ENCODE data around the gene FAM111B. TPM values are rescaled to one million over a fixed set of nuclear protein-coding genes. Genes with fewer than 3 reads are reported as not detected.
"Not testable (repeated sequence)": the region's sequence is repeated elsewhere in the genome, so short reads cannot be mapped to it uniquely, and the experiment has no call there.

The FAM111B gene
- total RNA-seq, 4 donors from 2014 or later: 0.19 to 2.2 (median 0.72) TPM

GRCh38 chr11:59088162-59088561 is 18.9 kb upstream of the FAM111B start:
- no peak for DNase-seq (ENCODE audit: low spot score in 2 of 2)
- intact Hi-C loops (cut with DNase I; ENCODE audit: low total_unique reads): no loop called here
- no peak overlapping the region for H3K4me3 ChIP-seq (ENCODE audit: low read depth, poor library complexity, severe bottlenecking)
- WGBS, 2 donors: 87 to 93% methylated on average over 4 of the region's 4 CpGs
- TF ChIP-seq, protein P1, sequence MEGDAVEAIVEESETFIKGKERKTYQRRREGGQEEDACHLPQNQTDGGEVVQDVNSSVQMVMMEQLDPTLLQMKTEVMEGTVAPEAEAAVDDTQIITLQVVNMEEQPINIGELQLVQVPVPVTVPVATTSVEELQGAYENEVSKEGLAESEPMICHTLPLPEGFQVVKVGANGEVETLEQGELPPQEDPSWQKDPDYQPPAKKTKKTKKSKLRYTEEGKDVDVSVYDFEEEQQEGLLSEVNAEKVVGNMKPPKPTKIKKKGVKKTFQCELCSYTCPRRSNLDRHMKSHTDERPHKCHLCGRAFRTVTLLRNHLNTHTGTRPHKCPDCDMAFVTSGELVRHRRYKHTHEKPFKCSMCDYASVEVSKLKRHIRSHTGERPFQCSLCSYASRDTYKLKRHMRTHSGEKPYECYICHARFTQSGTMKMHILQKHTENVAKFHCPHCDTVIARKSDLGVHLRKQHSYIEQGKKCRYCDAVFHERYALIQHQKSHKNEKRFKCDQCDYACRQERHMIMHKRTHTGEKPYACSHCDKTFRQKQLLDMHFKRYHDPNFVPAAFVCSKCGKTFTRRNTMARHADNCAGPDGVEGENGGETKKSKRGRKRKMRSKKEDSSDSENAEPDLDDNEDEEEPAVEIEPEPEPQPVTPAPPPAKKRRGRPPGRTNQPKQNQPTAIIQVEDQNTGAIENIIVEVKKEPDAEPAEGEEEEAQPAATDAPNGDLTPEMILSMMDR (IDR thresholded peaks at IDR 0.05): no peak
- no peak for TF ChIP-seq POLR2A (IDR thresholded peaks at IDR 0.05)

GRCh38 chr11:59093576-59093975 is 13.5 kb upstream of the FAM111B start:
- H3K4me3 ChIP-seq (ENCODE audit: low read depth, poor library complexity, severe bottlenecking); DNase-seq (ENCODE audit: low spot score in 2 of 2); intact Hi-C loops (cut with DNase I; ENCODE audit: low total_unique reads): not testable (repeated sequence)

- H3K4me3 ChIP-seq (ENCODE audit: low read depth, poor library complexity, severe bottlenecking); DNase-seq (ENCODE audit: low spot score in 2 of 2); intact Hi-C loops (cut with DNase I; ENCODE audit: low total_unique reads): not testable (repeated sequence)
- WGBS, 2 donors: 71 to 81% methylated on average over 1 of the region's 1 CpG
Measured at GRCh38 chr11:59095225-59095624, 11.8 kb upstream of the FAM111B start.

DNA sequence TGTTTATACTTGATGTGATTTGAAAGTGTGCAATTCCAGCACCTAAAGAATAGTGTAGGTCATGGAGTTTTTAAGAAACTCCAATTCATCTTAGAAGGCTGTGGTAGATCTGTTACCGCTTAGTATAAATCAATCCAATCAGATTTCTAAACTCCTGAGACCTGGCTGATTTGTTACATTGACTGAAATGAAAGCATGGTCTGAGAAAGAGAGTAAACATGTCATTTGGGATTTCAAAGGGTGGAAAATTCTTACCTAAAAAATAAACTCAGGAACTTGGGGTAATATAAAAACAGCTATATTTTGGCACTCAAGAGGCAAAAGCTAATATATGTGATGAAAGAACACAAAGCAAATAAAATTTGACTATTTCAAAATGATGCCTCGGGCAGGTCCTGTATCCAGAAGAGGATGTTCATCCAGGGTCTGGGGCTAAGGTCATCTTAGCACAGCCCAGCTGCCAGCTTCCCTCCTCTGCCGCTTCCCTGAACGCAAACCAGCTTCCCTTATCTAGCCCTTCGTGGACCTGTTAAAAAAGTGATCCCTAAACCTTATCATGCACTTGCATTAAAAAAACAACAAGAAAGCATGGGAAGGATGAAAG is 11.0 kb upstream of the FAM111B start:
- H3K4me3 ChIP-seq (ENCODE audit: low read depth, poor library complexity, severe bottlenecking); DNase-seq (ENCODE audit: low spot score in 2 of 2); intact Hi-C loops (cut with DNase I; ENCODE audit: low total_unique reads): not testable (repeated sequence)
- 75 to 80% methylated on average over 5 of the region's 5 CpGs for WGBS, 2 donors

DNA sequence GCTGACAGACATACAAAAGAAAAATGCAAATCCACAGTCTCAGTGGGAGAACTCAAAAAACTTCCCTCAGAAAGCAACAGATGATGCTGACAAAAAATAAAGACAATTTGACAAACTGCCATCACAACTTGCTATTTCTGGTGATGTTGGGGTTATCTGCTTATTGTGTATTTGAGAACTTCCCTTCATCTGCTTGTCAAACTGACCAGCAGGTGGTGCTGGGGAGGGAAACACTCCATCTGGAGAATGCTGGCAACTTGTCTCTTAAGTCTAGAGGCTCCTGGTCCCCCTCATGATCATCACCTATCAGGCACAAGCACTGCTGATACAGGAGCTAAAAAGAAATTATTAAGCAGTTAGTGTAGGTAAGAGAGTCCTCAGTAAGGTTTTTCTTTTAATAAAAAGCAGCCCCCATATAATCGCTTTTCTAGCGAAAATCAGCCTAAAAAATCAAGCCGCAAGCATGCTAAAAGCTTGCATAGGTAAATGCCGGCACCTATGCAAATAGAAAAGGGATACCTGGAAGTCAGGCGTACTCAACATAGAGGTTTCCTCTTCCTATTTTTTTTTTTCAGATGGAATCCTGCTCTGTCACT is 9.8 kb upstream of the FAM111B start:
- peak in 1 of 2 donors; percentile 41 for DNase-seq (ENCODE audit: low spot score in 2 of 2)
- no peak overlapping the region for H3K4me3 ChIP-seq (ENCODE audit: low read depth, poor library complexity, severe bottlenecking)
- WGBS, 2 donors: 95% methylated on average over 5 of the region's 5 CpGs
- TF ChIP-seq POLR2A (IDR thresholded peaks at IDR 0.05): no peak
- TF ChIP-seq, protein P1 (IDR thresholded peaks at IDR 0.05): no peak
- intact Hi-C loops (cut with DNase I; ENCODE audit: low total_unique reads): no loop called here

DNA sequence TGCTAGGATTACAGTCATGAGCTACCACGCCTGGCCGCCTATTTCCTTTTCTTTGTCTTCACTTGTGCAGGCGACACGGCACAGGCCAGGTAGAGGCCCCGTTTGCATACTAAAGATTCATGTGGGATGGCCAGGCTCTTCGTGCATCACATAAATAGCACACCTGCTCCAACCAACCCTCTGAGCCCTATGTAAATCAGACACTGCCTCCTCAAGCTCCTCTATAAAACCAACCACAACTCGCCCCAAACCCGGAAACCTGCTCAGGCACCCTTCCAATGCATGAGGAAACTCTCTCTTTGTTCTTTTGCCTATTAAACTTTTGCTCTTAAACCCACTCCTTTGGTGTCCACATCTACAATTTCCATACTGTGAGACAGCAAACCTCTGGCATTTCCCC is 9.1 kb upstream of the FAM111B start:
- 73 to 81% methylated on average over 8 of the region's 8 CpGs for WGBS, 2 donors
- DNase-seq (ENCODE audit: low spot score in 2 of 2); H3K4me3 ChIP-seq (ENCODE audit: low read depth, poor library complexity, severe bottlenecking); intact Hi-C loops (cut with DNase I; ENCODE audit: low total_unique reads): not testable (repeated sequence)

DNA sequence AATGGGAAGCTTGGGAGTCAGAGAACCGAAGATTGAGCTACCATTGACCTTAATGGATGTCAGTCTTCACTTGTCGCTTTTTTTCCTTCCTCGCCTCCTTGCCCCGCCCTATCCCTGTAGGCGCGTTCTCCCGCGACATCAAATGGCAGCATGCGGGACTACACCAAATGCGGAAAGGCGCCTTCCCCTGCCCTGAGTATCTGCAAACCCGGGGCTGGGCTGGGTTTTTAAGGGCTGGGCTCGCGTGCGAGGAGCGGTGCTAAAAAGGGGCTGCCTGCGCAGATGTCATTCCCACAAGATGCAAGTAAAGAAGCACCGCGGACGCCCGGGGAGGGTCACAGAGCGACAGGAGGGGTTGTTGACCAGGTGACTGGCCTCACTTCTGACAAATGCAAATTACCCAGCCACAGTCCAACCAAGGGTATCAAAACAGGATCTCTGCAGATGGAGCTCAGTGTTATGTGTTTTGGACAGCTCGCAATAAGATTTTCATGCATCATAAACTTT is 4.7 kb upstream of the FAM111B start:
- WGBS, 2 donors: 7% methylated on average over 23 of the region's 23 CpGs

DNA sequence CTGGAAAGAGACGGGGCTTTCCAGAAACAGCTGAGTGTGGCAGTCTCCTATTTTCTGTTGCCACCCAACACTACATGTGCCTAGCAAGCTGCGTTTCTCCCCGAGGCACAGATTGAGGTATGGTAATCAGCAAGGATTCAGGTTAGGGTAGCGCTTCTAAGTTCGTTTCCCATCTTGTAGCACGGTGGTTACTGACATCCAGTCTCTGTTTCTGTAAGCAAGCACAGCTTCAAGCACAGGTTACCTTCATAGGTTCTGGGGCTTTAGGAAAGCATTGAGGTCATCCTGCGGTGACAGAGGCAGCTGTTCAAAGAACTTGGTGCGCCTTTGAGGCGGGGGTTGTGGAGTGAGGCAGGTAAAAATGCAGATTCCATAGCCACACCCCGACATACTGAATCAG is 684 bp downstream of the FAM111B start:
- 23 to 25% methylated on average over 10 of the region's 10 CpGs for WGBS, 2 donors
- H3K4me3 ChIP-seq (ENCODE audit: low read depth, poor library complexity, severe bottlenecking); DNase-seq (ENCODE audit: low spot score in 2 of 2); intact Hi-C loops (cut with DNase I; ENCODE audit: low total_unique reads): not testable (repeated sequence)

More for the DNA sequence above, 4.7 kb upstream of the FAM111B start:
- H3K4me3 ChIP-seq (ENCODE audit: low read depth, poor library complexity, severe bottlenecking): no peak overlapping the region
- intact Hi-C loops (cut with DNase I; ENCODE audit: low total_unique reads): no loop called here
- peak; percentile 32 to 88 for DNase-seq (ENCODE audit: low spot score in 2 of 2)
- TF ChIP-seq, protein P1 (IDR thresholded peaks at IDR 0.05): no peak
- no peak for TF ChIP-seq POLR2A (IDR thresholded peaks at IDR 0.05)

All from lower leg skin (tissue), 4 donors.